CD4-positive, CD25-positive, alpha-beta regulatory T cell (primary cell): ENCODE data around the gene CRTC1. TPM values are rescaled to one million over a fixed set of nuclear protein-coding genes. Genes with fewer than 3 reads are reported as not detected.
A peak's percentile ranks its signal among the peaks of the same experiment; 100 is the strongest.

Source experiments
- ATAC-seq, 2 donors: fragments of 150-1000 bp; cut with Tn5 transposase; one replicate each; pipeline ENCODE4 v1.10.0; 2021; ENCODE audit warnings: low read depth in 2 of 2, moderate number of reproducible peaks in 2 of 2, moderate library complexity in 1 of 2
- DNase-seq, 3 donors: peaks; one replicate each; pipeline versions ENCODE4 v3.0.0 to v3.0.0-alpha.2; 2012 to 2022; ENCODE audit warnings: mixed read lengths in 1 of 3
- H3K27ac ChIP-seq: one replicate; pipeline ENCODE4 v1.7.0; 2013; ENCODE audit warnings: mild to moderate bottlenecking, low read length; ENCODE audit not compliant: insufficient read depth, poor library complexity, severe bottlenecking
- H3K27me3 ChIP-seq: one replicate; pipeline ENCODE4 v1.7.0; 2013; ENCODE audit warnings: low read length; ENCODE audit not compliant: control insufficient read depth, insufficient read depth
- H3K36me3 ChIP-seq: one replicate; pipeline ENCODE4 v1.7.0; 2013; ENCODE audit warnings: mild to moderate bottlenecking, low read length, moderate library complexity; ENCODE audit not compliant: control insufficient read depth, insufficient read depth
- H3K4me1 ChIP-seq: 2 replicates; pipeline ENCODE4 v1.7.0; 2013; ENCODE audit warnings: mild to moderate bottlenecking, low read length; ENCODE audit not compliant: insufficient read depth, control insufficient read depth, poor library complexity, severe bottlenecking
- H3K4me3 ChIP-seq: one replicate; pipeline ENCODE4 v1.7.0; 2013; ENCODE audit warnings: low read depth, mild to moderate bottlenecking, low read length, moderate library complexity
- H3K9me3 ChIP-seq, 2 experiments: 1 replicate in 1 of 2; 2 replicates in 1 of 2; pipeline ENCODE4 v1.7.0; 2013; ENCODE audit warnings: low read length in 2 of 2, mild to moderate bottlenecking in 1 of 2, moderate library complexity in 1 of 2; ENCODE audit not compliant: control insufficient read depth in 2 of 2
- H3K27ac Mint-ChIP-seq, 3 donors: one replicate each; pipeline ENCODE4 v1.8.0; 2020 to 2022; ENCODE audit warnings: mild to moderate bottlenecking in 3 of 3, mixed read lengths in 3 of 3, moderate library complexity in 2 of 3
- H3K27me3 Mint-ChIP-seq: one replicate; pipeline ENCODE4 v1.8.0; 2022; ENCODE audit warnings: mild to moderate bottlenecking, mixed read lengths
- H3K36me3 Mint-ChIP-seq: one replicate; pipeline ENCODE4 v1.8.0; 2020; ENCODE audit warnings: mixed read lengths
- H3K4me1 Mint-ChIP-seq, 4 donors: one replicate each; pipeline ENCODE4 v1.8.0; 2020 to 2022; ENCODE audit warnings: mixed read lengths in 4 of 4, mild to moderate bottlenecking in 1 of 4
- H3K4me3 Mint-ChIP-seq, 4 donors: one replicate each; pipeline ENCODE4 v1.8.0; 2020 to 2022; ENCODE audit warnings: mild to moderate bottlenecking in 4 of 4, mixed read lengths in 4 of 4, moderate library complexity in 3 of 4
- H3K9me3 Mint-ChIP-seq, 7 donors: one replicate each; pipeline ENCODE4 v1.8.0; 2020 to 2022; ENCODE audit warnings: mixed read lengths in 7 of 7, mild to moderate bottlenecking in 3 of 7, moderate library complexity in 2 of 7
- polyA plus RNA-seq, 4 donors: library from polyadenylated mRNA; unstranded; fragments of 300-500 nt; fragmentation: Illumina TruSeq; gene quantifications; one replicate each; pipeline ENCODE4 v1.2.3, GENCODE V29; 2021
- total RNA-seq: library from RNA; stranded (reverse); gene quantifications from one replicate; pipeline ENCODE4 v1.2.3, GENCODE V29; 2022

The CRTC1 gene
- total RNA-seq, result 20.2 TPM
- 1 to 10 TPM in 2 of 4 donors, under 1 TPM in 2; 0.47 to 1.5 (median 0.82) TPM for polyA plus RNA-seq

- H3K36me3 ChIP-seq, result no peaks in the 10 kb centered on the region
- no peaks in the 10 kb centered on the region for H3K27me3 Mint-ChIP-seq
- H3K4me3 Mint-ChIP-seq, result peak within 1 kb of the TSS; percentile 74 to 92 (median 90)
- no peaks in the 10 kb centered on the region for H3K9me3 ChIP-seq
- H3K4me1 ChIP-seq, result peaks cover 23% of the 10 kb centered on the region
- peak within 1 kb of the TSS; percentile 74 for H3K4me3 ChIP-seq
- H3K4me1 Mint-ChIP-seq, result peaks cover 0 to 48% (median 18%) of the 10 kb centered on the region in 4 donors
- DNase-seq, result peak; percentile 90 to 95 (median 90)
- peak within 1 kb of the TSS; percentile 63 to 90 (median 71) for H3K27ac Mint-ChIP-seq
- H3K36me3 Mint-ChIP-seq, result peaks cover 10% of the 10 kb centered on the region
- no peaks in the 10 kb centered on the region for H3K27me3 ChIP-seq
- peak within 1 kb of the TSS; percentile 69 for H3K27ac ChIP-seq
- H3K9me3 Mint-ChIP-seq, result no peaks in the 10 kb centered on the region
- ATAC-seq, result peak; percentile 76 to 77
Measured at GRCh38 chr19:18683109-18683957, at the start of gene CRTC1. CRTC1 (plus strand) TSS chr19:18683680; CDS start chr19:18683703, 23 bp downstream.

- no peak overlapping the region for H3K4me3 ChIP-seq
- H3K27ac ChIP-seq, result no peak overlapping the region
- ATAC-seq (no peak), DNase-seq (no peak)
- Mint-ChIP-seq H3K4me1 (peaks cover 0 to 43% (median 18%) of the 10 kb centered on the region in 4 donors), H3K27me3 (peaks cover 3% of the 10 kb centered on the region), H3K9me3 (no peaks in the 10 kb centered on the region), H3K4me3 (peak overlapping the region in 2 of 4 donors; percentile 6 to 90), H3K36me3 (peaks cover 3% of the 10 kb centered on the region), H3K27ac (peak overlapping the region in 1 of 3 donors; percentile 61)
- H3K9me3 ChIP-seq, result no peaks in the 10 kb centered on the region
- no peaks in the 10 kb centered on the region for H3K27me3 ChIP-seq
- H3K4me1 ChIP-seq, result peaks cover 25% of the 10 kb centered on the region
- H3K36me3 ChIP-seq, result no peaks in the 10 kb centered on the region
Measured at GRCh38 chr19:18634612-18635297, 48.7 kb upstream of the CRTC1 start.

GRCh38 chr19:18635831-18636182 lies 47.7 kb upstream of the CRTC1 start:
- ATAC-seq (no peak), DNase-seq (no peak)
- H3K9me3 ChIP-seq, result no peaks in the 10 kb centered on the region
- H3K9me3 Mint-ChIP-seq, result no peaks in the 10 kb centered on the region
- no peaks in the 10 kb centered on the region for H3K27me3 Mint-ChIP-seq
- H3K4me3 ChIP-seq, result no peak overlapping the region
- H3K27ac Mint-ChIP-seq, result peak overlapping the region in 2 of 3 donors; percentile 35 to 51
- peaks cover 5% of the 10 kb centered on the region for H3K36me3 Mint-ChIP-seq
- H3K4me1 Mint-ChIP-seq, result peaks cover 0 to 45% (median 18%) of the 10 kb centered on the region in 4 donors
- peak overlapping the region; percentile 87 to 96 (median 90) for H3K4me3 Mint-ChIP-seq
- no peaks in the 10 kb centered on the region for H3K27me3 ChIP-seq
- no peak overlapping the region for H3K27ac ChIP-seq
- peaks cover 25% of the 10 kb centered on the region for H3K4me1 ChIP-seq
- H3K36me3 ChIP-seq, result no peaks in the 10 kb centered on the region

GRCh38 chr19:18636183-18636968 lies 47.1 kb upstream of the CRTC1 start:
- Mint-ChIP-seq H3K4me1 (peaks cover 0 to 47% (median 18%) of the 10 kb centered on the region in 4 donors), H3K27ac (peak overlapping the region in 2 of 3 donors; percentile 35 to 91), H3K4me3 (peak overlapping the region; percentile 61 to 96 (median 90)), H3K27me3 (no peaks in the 10 kb centered on the region), H3K9me3 (no peaks in the 10 kb centered on the region), H3K36me3 (peaks cover 5% of the 10 kb centered on the region)
- Histone ChIP-seq H3K27ac (peak overlapping the region; percentile 83), H3K27me3 (no peaks in the 10 kb centered on the region), H3K9me3 (no peaks in the 10 kb centered on the region), H3K4me1 (peaks cover 25% of the 10 kb centered on the region), H3K36me3 (no peaks in the 10 kb centered on the region), H3K4me3 (peak overlapping the region; percentile 48)
- ATAC-seq (peak; percentile 89 to 91), DNase-seq (peak; percentile 96 to 98 (median 97))

GRCh38 chr19:18636969-18637629 lies 46.4 kb upstream of the CRTC1 start, which contains the start of gene KLHL26:
KLHL26 (plus strand) TSS chr19:18637028; CDS start chr19:18637055, 27 bp downstream.
- Mint-ChIP-seq H3K4me3 (peak within 1 kb of the TSS; percentile 90 to 96 (median 90)), H3K9me3 (no peaks in the 10 kb centered on the region), H3K27me3 (no peaks in the 10 kb centered on the region), H3K36me3 (peaks cover 5% of the 10 kb centered on the region), H3K27ac (peak within 1 kb of the TSS; percentile 79 to 91 (median 80)), H3K4me1 (peaks cover 0 to 47% (median 18%) of the 10 kb centered on the region in 4 donors)
- H3K27me3 ChIP-seq, result no peaks in the 10 kb centered on the region
- H3K4me3 ChIP-seq, result peak within 1 kb of the TSS; percentile 48
- DNase-seq (no peak), ATAC-seq (no peak)
- no peaks in the 10 kb centered on the region for H3K36me3 ChIP-seq
- no peaks in the 10 kb centered on the region for H3K9me3 ChIP-seq
- H3K4me1 ChIP-seq, result peaks cover 25% of the 10 kb centered on the region
- peak within 1 kb of the TSS; percentile 83 for H3K27ac ChIP-seq

GRCh38 chr19:18637673-18638630 lies 45.5 kb upstream of the CRTC1 start:
- H3K27ac Mint-ChIP-seq, result peak overlapping the region; percentile 76 to 91 (median 79)

More at GRCh38 chr19:18637673-18638630, 45.5 kb upstream of the CRTC1 start:
- Mint-ChIP-seq H3K4me3 (peak overlapping the region; percentile 90 to 96 (median 90)), H3K27me3 (no peaks in the 10 kb centered on the region), H3K36me3 (peaks cover 5% of the 10 kb centered on the region), H3K4me1 (peaks cover 0 to 47% (median 18%) of the 10 kb centered on the region in 4 donors), H3K9me3 (no peaks in the 10 kb centered on the region)
- DNase-seq (peak in 1 of 3 donors; percentile 19), ATAC-seq (no peak)
- Histone ChIP-seq H3K4me3 (peak overlapping the region; percentile 37), H3K9me3 (no peaks in the 10 kb centered on the region), H3K27me3 (no peaks in the 10 kb centered on the region), H3K4me1 (peaks cover 25% of the 10 kb centered on the region), H3K36me3 (no peaks in the 10 kb centered on the region), H3K27ac (peak overlapping the region; percentile 83)
